GDM1 (cell line): ENCODE results near the gene ZDHHC11B.

Experiments used
- DNase-seq: peaks from one replicate; lab custom pipeline; 2025; lab: John Stamatoyannopoulos, UW

ZDHHC11B gene

DNA sequence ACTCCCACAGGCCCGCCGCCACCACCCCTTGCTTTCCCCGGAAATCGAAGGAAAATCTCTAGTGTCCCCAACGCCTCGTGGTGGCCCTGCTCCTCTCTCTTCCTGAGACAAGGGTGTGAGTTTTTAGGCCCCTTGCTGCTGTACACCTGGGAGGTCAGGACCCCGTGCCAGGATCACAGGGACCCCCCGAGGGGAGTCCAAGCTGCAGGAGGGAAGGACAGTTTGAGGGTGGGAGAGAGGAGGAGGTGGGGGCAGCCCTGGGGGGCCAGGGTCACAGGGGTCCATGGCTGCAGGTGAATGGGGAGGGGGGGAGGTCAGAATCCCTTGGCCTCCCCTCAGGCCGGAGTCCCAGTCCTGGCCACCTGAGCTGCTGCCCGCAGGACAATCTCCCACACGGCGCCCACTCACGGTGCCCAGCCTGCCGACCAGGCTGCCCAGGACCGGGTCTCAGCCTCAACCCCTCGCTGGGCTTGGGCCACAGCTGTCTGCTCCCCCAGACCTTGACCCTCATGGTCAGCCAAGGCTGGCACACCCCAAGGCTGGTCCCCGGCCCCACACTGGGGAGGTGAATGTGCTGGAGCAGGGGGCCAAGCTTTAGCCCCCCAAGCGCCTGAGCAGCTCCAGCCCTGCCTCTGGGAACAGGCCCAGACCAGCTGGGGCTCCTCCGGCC lies 111.2 kb downstream of the ZDHHC11B start:
- no peak for DNase-seq

DNA sequence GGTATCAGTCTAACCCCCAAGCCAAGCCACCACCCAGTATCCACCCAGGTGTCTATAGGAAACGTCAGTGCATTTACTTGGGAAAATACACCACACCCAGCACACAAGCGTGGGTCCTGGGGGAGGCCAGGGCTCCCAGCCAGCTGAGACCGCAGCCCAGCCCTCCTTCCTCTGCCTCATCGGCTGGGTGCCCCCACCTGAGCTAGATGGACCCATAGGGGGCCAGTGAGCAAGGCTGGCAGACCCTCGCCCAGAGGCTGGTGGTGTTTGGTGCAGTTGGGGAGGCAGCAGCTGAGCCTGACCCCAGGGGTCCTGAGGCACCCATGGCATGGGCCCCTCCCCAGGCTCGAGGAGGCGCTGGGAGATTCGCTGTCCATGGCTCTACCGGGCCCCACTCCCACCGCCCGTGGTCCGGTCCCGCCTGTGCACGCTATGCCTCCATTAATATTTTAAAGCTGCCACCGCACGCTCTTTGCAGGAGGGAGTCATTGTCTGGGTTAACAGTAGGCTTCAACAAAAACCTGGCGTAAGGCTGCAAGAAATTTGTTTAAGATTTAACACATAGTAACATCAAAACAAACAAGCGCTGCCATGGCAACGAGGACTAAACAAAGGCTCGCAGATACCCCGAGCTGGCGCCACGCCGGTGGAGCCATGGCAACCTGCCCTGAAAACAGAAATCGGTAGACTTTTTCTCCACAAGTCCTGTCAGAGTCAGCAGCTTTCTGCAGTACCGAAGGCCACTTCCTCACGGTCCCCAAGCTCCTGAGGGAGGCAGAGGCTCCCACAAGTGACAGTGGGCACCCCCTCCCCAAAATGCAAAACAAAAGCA lies 112.0 kb downstream of the ZDHHC11B start:
- no peak for DNase-seq

DNA sequence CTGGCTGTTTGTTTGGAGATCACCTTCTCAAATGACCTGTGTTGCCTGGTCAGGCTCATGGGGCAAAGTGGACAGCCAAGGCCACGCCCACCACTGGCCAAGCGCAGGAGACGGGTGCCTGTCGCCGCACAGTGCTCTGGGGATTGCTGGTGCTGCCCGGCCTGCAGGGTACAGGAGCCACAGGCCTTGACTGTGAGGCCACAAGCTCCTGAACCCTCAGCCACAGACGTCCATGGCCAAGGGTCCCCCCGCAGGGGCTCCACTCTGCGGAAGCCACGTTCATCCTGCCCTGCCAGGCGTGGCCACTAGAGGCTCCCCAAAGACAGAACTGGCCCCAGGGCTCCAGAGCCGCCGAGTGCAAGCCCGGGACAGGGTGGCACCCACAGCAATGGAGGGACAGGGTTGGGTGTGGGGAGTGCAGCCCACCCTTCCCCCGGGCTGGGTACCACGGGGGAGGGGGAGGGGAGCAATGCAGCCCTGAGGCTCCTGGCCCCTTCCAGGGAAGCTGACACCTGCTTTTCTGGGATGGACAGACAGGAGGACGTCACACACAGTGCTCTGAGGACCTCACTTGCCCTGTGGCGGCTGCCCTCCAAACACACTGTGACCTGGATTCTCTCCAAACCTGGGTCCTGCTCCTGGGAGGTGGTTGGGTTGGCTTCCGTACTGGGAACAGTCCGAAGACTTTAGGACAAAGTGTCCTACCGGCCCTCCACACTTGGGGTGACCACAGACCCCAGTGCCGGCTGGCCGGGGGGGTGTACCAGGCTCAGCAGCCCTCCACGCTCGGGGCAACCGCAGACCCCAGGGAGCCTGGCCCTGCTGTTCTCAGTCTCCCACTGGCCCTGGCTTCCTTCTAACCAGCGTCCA lies 112.8 kb downstream of the ZDHHC11B start:
- peak; percentile 25 for DNase-seq

DNA sequence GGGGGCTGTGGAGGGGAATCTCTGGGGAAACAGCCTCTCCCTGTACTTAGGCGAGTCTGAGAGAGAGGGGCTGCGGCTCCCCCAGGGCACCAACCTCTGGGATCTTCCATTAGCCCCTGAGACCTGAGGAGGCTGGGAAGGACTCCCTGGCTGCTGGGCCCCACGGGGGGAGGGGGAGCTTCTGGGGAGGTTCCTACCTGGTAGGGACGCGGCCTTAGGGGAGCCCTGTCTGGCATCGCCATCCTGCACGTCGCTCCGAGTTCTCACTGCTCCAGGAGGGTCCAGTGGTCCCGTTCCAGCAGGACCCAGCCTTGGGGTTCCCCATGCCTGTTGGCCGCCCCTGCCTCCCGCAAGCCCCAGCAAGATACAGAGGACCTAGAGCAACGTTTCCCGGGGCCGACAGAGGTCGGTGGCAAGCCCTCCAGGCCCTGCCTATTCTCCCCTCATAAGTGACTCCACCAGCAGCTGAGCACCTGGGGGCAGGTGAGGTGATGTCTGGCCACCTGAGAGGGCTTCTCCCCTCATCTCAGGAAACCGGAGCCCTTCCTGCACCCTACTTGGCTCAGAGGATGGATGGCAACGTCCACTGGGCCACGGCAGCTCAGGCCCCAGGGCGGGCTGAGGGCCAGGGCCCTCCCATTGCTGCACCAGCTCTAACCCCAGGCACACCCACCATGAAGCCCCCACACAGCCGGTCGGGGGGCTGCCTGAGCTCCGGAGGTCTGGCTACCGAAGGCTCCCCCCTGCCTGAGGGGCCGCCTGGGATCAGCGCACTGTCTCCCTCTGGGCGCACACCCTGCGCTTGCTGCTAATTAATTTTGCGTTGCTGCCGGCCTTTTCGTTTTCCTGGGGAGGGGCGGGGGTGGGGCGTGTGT lies 113.9 kb downstream of the ZDHHC11B start:
- DNase-seq: no peak

DNA sequence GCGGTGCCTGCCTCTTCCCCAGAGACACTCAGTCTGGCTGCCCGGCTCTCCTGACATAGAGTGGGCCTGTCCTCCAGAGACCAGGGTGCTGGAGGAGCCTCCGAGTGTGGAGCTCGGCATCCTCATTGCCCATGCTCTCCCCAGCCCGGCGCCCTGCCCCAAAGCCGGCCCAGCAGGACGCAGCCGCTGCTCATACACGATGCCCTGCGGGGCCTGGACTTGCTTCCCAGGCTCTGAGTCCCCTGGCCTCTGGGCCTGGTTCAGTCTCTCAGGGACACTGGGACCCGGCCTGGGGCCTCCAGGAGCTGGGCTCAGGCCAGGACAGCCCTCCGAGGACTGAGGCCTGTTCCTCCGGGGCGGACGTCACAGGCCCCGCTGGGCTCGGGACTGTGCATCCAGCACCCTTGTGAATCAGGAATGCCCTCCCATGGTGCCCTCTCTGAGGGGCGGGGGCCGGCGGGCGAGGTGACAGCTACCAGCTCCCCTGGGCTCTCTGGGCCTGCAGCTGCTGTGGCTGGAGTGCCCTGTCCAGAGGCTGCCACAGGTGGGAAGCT lies 114.6 kb downstream of the ZDHHC11B start:
- no peak for DNase-seq

DNA sequence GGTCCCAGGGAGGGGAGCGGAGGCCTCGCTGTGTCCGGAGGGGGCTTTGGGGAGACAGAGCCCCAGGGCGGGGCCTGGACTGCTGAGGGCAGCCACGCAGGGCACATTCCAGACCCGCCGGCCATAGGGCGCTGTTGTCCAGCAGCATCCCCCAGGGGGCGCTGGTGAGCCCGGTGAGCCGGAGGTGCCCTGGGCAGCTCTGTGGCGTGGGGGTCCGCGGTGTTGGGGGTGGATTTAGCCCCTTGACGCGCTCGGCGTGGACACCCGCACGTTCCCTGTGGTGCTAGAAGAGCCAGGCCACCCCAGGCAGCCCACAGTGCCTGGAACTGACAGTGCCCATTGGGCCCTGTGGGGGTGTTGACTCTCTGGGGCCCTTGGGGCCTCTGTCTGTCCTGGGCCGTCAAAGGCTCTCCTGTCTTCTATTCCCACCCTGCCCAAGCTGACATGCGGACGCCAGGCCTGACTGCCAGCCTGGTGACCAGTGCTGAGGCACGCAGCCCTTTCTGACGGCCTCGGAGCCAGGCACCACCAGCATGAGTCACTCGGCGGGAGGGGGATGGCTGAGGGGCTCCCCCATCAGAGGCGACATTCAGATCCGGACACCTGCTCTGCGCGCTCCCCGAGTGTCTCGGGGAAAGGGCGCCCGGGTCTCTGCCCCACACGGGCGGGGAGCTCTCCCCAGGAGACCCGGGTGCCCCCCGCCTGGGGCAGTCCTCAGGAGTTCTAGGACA lies 115.3 kb downstream of the ZDHHC11B start:
- DNase-seq: no peak

DNA sequence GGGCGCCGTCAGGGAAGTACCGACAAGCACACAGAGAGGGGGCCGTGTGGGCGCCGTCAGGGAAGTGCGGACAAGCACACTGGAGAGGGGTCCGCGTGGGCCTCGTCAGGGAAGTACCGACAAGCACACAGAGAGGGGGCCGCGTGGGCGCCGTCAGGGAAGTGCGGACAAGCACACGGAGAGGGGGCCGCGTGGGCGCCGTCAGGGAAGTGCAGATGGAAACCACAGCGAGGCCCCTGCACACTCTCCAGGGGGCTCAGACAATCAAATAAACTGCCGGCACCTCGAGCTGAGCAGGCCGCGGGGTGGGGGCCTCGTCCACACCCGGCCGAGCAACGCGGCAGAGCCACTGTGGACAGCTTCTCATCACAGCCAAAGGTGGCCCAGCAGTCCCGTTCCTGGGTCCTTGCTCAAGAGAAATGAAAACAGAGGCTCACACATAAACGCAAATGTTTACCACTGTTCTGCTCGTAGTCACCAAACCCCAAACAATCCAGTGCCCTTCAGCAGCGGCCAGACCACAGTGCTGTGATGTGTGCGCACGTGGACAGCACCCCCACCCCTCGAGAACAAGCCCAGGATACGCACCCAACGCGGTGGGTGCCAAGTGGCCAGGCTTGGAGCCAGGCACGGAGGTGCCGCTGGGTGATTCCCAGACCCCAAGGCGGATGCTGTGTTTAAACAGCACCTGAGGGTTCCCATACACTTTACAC lies 116.1 kb downstream of the ZDHHC11B start:
- DNase-seq: no peak

DNA sequence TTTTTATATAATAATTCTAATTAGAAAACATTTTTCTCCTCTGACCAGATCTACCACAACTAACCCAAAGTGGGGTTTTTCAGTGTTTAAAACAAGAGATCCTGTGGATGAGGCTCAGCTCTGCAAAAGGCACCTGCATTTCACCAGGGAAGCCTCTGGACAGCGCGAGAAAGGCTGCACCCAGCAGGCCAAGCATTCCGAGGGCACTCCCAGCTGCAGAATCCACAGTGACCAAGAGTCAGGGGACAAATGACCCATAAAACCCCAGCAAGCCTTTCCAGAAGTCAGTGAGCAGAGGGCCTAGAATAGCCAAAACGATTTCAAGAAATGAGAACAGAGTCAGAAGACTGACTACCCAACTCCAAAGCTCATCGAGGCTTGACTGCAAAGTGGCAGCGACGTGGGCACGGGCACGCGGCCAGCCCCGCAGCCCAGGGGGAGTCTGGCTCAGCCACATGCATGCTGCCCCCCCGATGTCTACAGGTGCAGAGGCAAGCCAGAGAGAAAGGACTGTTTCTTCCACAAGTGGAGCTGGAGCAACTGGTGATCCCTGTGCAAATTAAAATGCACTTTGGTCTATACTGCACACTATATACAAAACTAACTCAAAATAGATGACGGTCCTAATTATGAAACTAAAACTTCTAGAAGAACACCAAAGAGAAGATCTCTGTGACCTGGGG lies 117.6 kb downstream of the ZDHHC11B start:
- no peak for DNase-seq

DNA sequence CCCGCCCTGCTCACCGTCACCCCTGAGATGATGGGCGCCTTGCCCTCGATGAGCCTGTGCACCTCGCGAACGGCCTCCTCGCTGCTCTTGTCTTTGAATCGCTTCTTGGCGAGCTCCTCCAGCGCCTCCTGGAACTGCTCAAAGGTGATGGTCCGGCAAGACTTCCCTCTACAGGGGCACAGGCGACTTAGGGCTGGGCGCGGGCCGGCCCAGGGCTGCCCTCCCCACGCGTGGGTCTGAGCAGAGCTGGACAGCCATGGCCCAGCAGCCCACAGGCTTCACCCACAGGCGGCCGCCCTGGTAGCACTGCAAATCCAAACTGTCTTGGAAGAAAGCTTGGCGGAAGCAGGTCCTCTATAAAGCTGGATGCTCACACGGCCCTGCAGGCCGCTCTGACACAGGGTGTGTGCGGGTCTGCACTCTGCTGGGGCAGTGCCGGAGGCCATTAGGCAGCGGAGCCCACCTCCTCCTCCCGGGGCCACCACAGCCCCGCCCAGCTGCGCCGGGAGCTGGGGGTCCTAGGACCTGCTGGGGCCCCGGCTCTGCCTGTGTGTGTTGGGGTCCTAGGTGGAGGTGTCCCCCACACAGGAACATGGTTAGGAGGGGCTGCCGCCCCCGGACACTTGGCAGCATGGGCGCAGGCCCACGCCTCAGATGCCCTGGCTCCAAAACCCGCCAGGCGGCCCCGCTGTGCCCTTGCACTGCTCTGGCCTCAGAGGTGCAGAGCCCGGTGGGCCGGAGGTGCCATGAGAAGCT lies 118.4 kb downstream of the ZDHHC11B start:
- DNase-seq: no peak

DNA sequence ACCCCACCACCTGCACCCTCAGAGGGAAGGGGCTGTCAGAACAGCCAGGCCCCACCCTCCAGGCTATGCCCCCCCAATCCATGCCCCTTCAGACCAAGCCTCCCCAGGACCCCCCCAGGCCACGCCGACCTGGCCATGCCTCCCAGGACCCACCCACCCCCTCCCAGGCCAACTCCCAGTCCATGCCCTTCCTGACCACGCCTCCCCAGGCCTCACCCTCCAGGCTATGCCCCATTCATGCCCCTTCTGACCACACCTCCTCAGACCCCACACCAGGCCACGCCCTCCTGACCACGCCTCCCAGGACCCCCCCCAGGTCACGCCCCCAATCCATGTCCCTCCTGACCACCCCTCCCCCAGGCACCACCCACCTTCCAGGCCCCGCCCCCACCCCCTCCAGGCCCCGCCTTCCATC lies 119.0 kb downstream of the ZDHHC11B start:
- no peak for DNase-seq

DNA sequence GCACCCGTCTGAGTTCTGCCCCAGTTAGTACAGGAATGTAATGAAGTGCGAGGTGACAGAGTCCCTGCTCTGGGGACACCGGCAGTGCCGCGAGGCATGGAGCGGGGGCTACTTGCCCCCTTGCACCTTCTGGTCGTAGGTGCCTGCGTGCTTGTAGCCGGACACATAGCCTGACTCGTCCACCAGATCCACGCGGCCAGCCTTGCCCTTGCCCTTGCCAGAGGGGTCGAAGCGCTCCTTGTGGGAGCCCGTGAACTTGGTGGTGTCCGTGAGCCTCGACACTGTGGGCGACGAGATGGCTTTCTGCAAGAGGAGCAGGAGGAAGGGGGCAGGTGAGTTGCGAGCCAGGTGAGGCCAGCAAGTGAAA lies 119.6 kb downstream of the ZDHHC11B start:
- no peak for DNase-seq

DNA sequence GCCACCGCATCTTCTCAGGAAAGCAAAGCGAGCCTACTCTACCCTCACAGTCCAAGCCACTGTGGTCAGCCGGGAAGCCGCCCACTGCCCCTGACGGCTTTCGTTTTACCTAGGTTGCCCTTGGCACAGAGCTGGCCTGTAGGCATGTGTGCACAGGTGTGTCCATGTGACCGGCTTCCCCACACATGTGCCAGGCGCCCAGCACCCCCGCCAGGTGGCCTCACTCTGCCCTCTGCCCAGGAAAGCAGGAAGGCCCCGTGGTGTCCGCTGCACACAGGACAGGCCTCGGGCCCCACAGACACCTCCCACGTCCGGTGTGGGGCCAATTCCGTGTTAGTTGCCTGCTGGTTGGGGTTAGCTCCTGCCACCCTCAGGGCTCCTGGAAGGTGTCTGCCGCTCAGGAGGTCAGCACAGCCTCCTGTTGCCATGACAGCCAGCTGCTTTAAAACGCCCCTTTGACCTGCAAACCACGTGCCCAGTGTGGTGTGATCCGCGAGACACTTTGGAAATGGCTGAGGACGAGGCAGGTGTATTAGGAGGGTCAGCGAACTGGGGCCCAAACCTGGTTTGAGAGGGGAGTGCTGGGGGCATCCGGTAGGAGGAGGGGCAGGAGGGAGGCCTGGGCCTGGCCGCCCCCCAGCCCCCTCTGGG lies 120.1 kb downstream of the ZDHHC11B start:
- no peak for DNase-seq

DNA sequence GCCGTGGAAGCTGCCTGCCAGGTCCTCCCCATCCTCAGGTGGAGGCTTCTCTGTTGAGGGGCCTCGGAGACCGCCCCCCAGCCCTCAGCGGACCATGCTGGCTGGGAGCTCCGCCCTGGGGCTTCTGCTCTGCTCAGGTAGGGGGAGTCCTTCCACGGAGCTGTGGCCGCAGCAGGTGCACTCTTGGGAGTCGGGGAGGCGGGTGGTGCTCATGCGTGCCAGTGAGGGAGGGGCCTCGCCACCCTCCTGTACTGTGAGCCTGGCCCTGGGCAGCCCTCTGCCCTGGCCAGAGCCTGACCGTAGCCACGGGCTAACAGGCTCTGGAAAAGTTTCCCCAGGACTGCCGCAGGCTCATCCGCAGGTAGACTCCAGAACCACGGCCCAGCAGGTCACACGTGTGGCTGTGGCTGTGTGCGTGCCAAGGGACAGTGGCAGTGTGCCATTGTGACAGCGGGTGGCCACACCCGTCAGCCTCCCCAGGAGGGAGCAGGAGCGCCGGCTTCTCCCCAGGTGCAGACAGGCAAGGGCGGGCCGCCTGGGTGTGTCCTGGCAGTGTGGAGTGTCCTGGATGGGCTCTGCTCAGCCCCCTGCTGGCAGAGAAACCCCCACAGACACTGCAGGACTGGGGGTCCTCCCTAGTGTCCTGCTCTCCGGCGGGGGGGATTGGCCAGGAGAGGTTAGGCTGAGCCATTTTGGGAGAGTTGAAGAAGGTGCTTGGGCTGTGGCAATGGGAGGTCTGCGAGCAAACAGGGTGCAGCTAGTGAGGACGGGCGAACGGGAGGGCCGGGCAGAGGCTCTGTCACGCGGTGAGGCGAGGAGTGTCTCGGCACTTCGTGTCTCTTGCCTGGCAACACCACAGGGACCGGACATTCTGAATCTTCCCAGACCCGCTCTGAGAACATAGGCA lies 120.8 kb downstream of the ZDHHC11B start:
- DNase-seq: no peak

DNA sequence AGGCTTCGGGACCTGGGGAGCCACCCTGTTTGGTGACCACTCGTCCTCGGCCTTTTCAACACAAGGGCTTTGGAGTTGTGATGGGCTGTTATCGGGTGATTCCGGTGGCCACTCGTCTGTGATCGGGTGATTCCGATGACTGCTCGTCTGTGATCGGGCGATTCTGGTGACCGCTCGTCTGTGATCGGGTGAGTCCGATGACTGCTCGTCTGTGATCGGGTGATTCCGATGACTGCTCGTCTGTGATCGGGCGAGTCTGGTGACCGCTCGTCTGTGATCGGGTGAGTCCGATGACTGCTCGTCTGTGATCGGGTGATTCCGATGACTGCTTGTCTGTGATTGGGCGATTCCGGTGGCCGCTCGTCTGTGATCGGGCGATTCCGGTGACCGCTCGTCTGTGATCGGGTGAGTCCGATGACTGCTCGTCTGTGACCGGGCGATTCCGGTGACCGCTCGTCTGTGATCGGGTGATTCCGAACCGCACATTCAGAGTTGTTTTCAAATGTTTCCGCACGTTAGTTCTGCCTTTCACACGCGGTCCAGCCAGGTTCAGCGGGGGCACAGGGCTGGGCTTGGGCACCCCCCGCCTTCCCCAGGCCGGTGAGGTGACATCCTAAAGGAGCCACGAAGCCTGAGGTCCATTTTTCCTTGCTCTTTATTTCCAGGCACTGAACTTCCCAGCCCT lies 121.6 kb downstream of the ZDHHC11B start:
- DNase-seq: no peak

DNA sequence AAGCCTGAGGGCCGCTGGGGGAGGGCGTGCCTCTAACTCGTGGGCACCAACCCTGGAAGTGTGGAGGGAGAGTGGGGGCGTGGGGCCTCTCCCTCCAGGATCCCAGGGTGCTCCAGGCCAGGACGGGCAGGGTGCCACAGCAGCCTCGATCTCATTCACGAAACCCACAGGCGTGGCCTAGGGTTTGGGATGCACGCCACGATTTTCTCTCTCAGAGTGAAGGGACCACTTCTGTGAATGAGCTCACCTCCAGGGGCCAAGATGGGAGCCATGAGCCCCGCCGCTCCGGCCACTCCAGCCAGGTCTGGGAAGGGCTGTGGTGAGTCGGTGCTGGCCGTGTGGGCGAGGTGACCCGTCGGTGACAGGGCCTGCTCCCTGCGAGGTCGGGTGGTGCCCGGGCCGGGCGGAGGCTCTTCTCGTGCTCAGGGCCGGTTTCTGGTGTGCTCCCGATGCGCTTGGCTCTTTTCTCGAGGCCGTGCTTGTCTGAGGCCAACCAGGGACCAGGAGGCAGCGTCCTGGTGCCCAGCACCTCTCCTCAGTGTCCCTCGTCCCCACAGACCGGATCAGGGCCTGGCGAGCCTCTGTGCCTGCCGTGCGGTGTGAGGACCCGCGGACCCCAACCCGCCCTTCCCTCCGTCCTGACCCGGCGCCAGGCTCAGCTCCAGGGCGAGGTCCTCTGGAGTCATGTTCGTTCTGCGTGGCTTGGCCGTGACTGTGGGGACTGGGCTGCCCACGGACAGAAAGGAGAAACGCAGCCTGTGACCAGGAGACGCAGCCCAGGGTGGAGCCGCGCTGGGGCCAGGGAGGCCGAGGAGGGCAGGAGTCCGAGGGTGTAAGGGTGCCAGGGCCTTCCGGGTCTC lies 122.4 kb downstream of the ZDHHC11B start:
- no peak for DNase-seq
